ENCODE measurements around the gene SMC4. TPM values are rescaled to one million over a fixed set of nuclear protein-coding genes. Genes with fewer than 3 reads are reported as not detected.

The SMC4 gene
- total RNA-seq, 1 experiment from 2014 or later: 183 TPM

- CTCF ChIA-PET: no interaction called here
- ATAC-seq: no peak; the same call in 1 of the 2 replicates
- H3K79me2 ChIP-seq (ENCODE audit: low read length): no peaks in the 10 kb centered on the region
These were observed 81.5 kb downstream of the SMC4 start for GRCh38 chr3:160480931-160481330.

GRCh38 chr3:160481856-160482255, 82.4 kb downstream of the SMC4 start:
- no peaks in the 10 kb centered on the region for H3K27me3 ChIP-seq (ENCODE audit: low read length)
- no peaks in the 10 kb centered on the region for H3K4me1 ChIP-seq (ENCODE audit: insufficient read depth, low read length)
- H3K79me2 ChIP-seq (ENCODE audit: low read length): no peaks in the 10 kb centered on the region
- H2AFZ ChIP-seq (ENCODE audit: low read length): no peak overlapping the region
- H3K9me2 ChIP-seq (replicated peaks; ENCODE audit: low read length): no peaks in the 10 kb centered on the region
- no peak overlapping the region for H3K4me2 ChIP-seq (ENCODE audit: low read length)
- H3K9me3 ChIP-seq (ENCODE audit: low read length): no peaks in the 10 kb centered on the region
- H3K36me3 ChIP-seq (ENCODE audit: low read depth, low read length): no peaks in the 10 kb centered on the region
- ChIA-PET POLR2A (ENCODE audit: unreplicated experiment) (no interaction called here), CTCF (no interaction called here)
- BruUV-seq (replicated peaks): no TSS peak
- no peak overlapping the region for H3K9ac ChIP-seq (ENCODE audit: low read length)
- TF ChIP-seq, protein P1, sequence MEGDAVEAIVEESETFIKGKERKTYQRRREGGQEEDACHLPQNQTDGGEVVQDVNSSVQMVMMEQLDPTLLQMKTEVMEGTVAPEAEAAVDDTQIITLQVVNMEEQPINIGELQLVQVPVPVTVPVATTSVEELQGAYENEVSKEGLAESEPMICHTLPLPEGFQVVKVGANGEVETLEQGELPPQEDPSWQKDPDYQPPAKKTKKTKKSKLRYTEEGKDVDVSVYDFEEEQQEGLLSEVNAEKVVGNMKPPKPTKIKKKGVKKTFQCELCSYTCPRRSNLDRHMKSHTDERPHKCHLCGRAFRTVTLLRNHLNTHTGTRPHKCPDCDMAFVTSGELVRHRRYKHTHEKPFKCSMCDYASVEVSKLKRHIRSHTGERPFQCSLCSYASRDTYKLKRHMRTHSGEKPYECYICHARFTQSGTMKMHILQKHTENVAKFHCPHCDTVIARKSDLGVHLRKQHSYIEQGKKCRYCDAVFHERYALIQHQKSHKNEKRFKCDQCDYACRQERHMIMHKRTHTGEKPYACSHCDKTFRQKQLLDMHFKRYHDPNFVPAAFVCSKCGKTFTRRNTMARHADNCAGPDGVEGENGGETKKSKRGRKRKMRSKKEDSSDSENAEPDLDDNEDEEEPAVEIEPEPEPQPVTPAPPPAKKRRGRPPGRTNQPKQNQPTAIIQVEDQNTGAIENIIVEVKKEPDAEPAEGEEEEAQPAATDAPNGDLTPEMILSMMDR (conservative IDR thresholded peaks at IDR 0.05; ENCODE audit: low read depth, low read length): no peak
- TF ChIP-seq EZH2 (IDR thresholded peaks at IDR 0.05; ENCODE audit: low read length, unreplicated experiment) (no peak), EZH2phosphoT487 (IDR thresholded peaks at IDR 0.05; ENCODE audit: borderline replicate concordance, low read length) (no peak)
- intact Hi-C loops (cut with micrococcal nuclease): loop anchor here (10.0 kb wide), 1 partner anchor 47 kb away; no protein-coding TSS in a partner anchor
- DNase-seq (no peak), ATAC-seq (no peak)
- H3F3A ChIP-seq (ENCODE audit: low read length, unreplicated experiment): no peaks in the 10 kb centered on the region
- no peak overlapping the region for H3K4me3 ChIP-seq (ENCODE audit: low read length)
- no peak overlapping the region for H3K27ac ChIP-seq (ENCODE audit: low read length)
- no peaks in the 10 kb centered on the region for H4K20me1 ChIP-seq (ENCODE audit: low read length)

More at GRCh38 chr3:160480931-160481330, 81.5 kb downstream of the SMC4 start:
- no peak overlapping the region for H3K9ac ChIP-seq (ENCODE audit: low read length)
- no peaks in the 10 kb centered on the region for H3K36me3 ChIP-seq (ENCODE audit: low read depth, low read length)
- H2AFZ ChIP-seq (ENCODE audit: low read length): no peak overlapping the region
- DNase-seq: peak; percentile 19
- H3K9me2 ChIP-seq (replicated peaks; ENCODE audit: low read length): no peaks in the 10 kb centered on the region
- H3F3A ChIP-seq (ENCODE audit: low read length, unreplicated experiment): no peaks in the 10 kb centered on the region
- no TSS peak for BruUV-seq (replicated peaks)
- no peaks in the 10 kb centered on the region for H3K9me3 ChIP-seq (ENCODE audit: low read length)
- POLR2A ChIA-PET (ENCODE audit: unreplicated experiment): no interaction called here
- H3K4me2 ChIP-seq (ENCODE audit: low read length): no peak overlapping the region
- TF ChIP-seq EZH2 (IDR thresholded peaks at IDR 0.05; ENCODE audit: low read length, unreplicated experiment) (no peak), EZH2phosphoT487 (IDR thresholded peaks at IDR 0.05; ENCODE audit: borderline replicate concordance, low read length) (no peak)
- TF ChIP-seq, protein P1 (conservative IDR thresholded peaks at IDR 0.05; ENCODE audit: low read depth, low read length): no peak
- H4K20me1 ChIP-seq (ENCODE audit: low read length): no peaks in the 10 kb centered on the region
- H3K27ac ChIP-seq (ENCODE audit: low read length): no peak overlapping the region
- intact Hi-C loops (cut with micrococcal nuclease): loop anchor here (10.0 kb wide), 1 partner anchor 46 kb away; no protein-coding TSS in a partner anchor
- H3K27me3 ChIP-seq (ENCODE audit: low read length): no peaks in the 10 kb centered on the region
- H3K4me3 ChIP-seq (ENCODE audit: low read length): no peak overlapping the region
- no peaks in the 10 kb centered on the region for H3K4me1 ChIP-seq (ENCODE audit: insufficient read depth, low read length)

GRCh38 chr3:160482796-160483195, 83.3 kb downstream of the SMC4 start:
- DNase-seq (no peak), ATAC-seq (no peak)
- Histone ChIP-seq H3K79me2 (ENCODE audit: low read length) (no peaks in the 10 kb centered on the region), H3K4me2 (ENCODE audit: low read length) (no peak overlapping the region), H4K20me1 (ENCODE audit: low read length) (no peaks in the 10 kb centered on the region), H3K9me3 (ENCODE audit: low read length) (no peaks in the 10 kb centered on the region), H3K27ac (ENCODE audit: low read length) (no peak overlapping the region), H3K4me1 (ENCODE audit: insufficient read depth, low read length) (no peaks in the 10 kb centered on the region), H3K27me3 (ENCODE audit: low read length) (no peaks in the 10 kb centered on the region), H3K9me2 (replicated peaks; ENCODE audit: low read length) (no peaks in the 10 kb centered on the region), H3K9ac (ENCODE audit: low read length) (no peak overlapping the region), H3K4me3 (ENCODE audit: low read length) (no peak overlapping the region), H3K36me3 (ENCODE audit: low read depth, low read length) (no peaks in the 10 kb centered on the region), H3F3A (ENCODE audit: low read length, unreplicated experiment) (no peaks in the 10 kb centered on the region), H2AFZ (ENCODE audit: low read length) (no peak overlapping the region)
- intact Hi-C loops (cut with micrococcal nuclease): loop anchor here (10.0 kb wide), 1 partner anchor 48 kb away; no protein-coding TSS in a partner anchor
- TF ChIP-seq, protein P1 (conservative IDR thresholded peaks at IDR 0.05; ENCODE audit: low read depth, low read length): no peak
- no TSS peak for BruUV-seq (replicated peaks)
- POLR2A ChIA-PET (ENCODE audit: unreplicated experiment): no interaction called here
- CTCF ChIA-PET: no interaction called here

Small RNAs within 50 kb of the gene (microRNA-seq; reads per million reads assigned to microRNA genes)
- gene MIR15B (ENCODE audit: unreplicated experiment): 1,941 reads per million, percentile 87 among the genes with 10 or more reads in this experiment
- 407 reads per million, percentile 78 among the genes with 10 or more reads in this experiment for gene MIR16-2 (ENCODE audit: unreplicated experiment)

Other genes starting within 250 kb of the SMC4 start
- 0.33 and 0.46 TPM in 2 replicates for gene C3orf80, start 174.2 kb upstream of the SMC4 start, total RNA-seq (2014; rRNA removed)
- gene IFT80, start 425 bp upstream of the SMC4 start, total RNA-seq (2014; rRNA removed): 9.1 and 9.3 TPM in 2 replicates
- 25.3 and 26.4 TPM in 2 replicates for gene TRIM59, start 50.1 kb downstream of the SMC4 start, total RNA-seq (2014; rRNA removed)
- gene KPNA4, start 165.9 kb downstream of the SMC4 start, total RNA-seq (2014; rRNA removed): 31.5 and 33.7 TPM in 2 replicates